Lower leg skin (tissue), 3 donors: ENCODE measurements around the gene ECE2.

ENCODE experiments used
- POLR2A ChIP-seq, 2 donors: fragments of 450-650 bp; IDR thresholded peaks; one replicate each; pipeline ENCODE4 v1.6.1; 2016 to 2017; ENCODE audit warnings: antibody characterized with exemption in 2 of 2, mild to moderate bottlenecking in 1 of 2, moderate library complexity in 1 of 2
- TF ChIP-seq, protein P1 (sequence below), 3 donors: fragments of 450-650 bp; IDR thresholded peaks; one replicate each; pipeline ENCODE4 v1.5.1; 2016; ENCODE audit warnings: antibody characterized with exemption in 3 of 3, mild to moderate bottlenecking in 3 of 3, moderate library complexity in 2 of 3

DNA sequence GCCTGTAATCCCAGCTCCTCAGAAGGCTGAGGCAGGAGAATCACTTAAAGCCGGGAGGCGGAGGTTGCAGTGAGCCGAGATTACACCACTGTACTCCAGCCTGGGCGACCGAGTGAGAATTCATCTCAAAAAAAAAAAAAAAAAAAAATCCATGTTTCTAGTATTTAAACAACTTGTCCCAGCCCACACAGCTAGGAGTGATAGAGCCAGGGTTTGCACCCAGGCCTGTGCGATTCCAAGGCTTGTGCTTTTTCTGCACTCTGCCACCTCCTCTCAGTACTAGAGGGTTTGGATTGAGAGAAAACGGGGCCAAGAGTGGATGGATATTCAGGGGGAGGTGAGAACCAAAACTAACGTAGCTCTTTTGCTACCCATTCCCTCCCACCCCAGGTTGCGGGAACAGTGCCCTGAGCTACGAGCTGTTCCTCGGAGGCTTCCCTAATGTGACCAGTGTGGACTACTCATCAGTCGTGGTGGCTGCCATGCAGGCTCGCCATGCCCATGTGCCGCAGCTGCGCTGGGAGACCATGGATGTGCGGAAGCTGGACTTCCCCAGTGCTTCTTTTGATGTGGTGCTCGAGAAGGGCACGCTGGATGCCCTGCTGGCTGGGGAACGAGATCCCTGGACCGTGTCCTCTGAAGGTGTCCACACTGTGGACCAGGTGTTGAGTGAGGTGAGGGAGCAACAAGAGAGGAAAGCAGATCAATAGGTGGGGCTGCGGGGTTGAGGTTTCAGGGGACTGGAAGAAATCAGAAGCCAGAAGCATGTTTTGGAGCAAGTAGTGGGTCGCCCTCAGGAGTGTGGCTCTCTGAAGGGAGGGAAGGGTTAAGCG, 18.5 kb upstream of the ECE2 start:
- TF ChIP-seq POLR2A (IDR thresholded peaks at IDR 0.05): no peak
- TF ChIP-seq, protein P1, sequence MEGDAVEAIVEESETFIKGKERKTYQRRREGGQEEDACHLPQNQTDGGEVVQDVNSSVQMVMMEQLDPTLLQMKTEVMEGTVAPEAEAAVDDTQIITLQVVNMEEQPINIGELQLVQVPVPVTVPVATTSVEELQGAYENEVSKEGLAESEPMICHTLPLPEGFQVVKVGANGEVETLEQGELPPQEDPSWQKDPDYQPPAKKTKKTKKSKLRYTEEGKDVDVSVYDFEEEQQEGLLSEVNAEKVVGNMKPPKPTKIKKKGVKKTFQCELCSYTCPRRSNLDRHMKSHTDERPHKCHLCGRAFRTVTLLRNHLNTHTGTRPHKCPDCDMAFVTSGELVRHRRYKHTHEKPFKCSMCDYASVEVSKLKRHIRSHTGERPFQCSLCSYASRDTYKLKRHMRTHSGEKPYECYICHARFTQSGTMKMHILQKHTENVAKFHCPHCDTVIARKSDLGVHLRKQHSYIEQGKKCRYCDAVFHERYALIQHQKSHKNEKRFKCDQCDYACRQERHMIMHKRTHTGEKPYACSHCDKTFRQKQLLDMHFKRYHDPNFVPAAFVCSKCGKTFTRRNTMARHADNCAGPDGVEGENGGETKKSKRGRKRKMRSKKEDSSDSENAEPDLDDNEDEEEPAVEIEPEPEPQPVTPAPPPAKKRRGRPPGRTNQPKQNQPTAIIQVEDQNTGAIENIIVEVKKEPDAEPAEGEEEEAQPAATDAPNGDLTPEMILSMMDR (IDR thresholded peaks at IDR 0.05): no peak
